ENCODE data around the gene EPHA6.

- TF ChIP-seq POLR2A (IDR thresholded peaks at IDR 0.05; ENCODE audit: low read length) (no peak), CTCF (IDR thresholded peaks at IDR 0.05) (no peak), REST (IDR thresholded peaks at IDR 0.05) (no peak), USF2 (IDR thresholded peaks at IDR 0.05) (no peak), RFX5 (IDR thresholded peaks at IDR 0.05) (no peak), SMC3 (IDR thresholded peaks at IDR 0.05) (no peak)
Observed at GRCh38 chr3:97530691-97531090, 716.3 kb downstream of the EPHA6 start.

Measured in A549 (cell line).